Glomerular endothelial cell (primary cell): ENCODE data around the gene SYT1. TPM values are rescaled to one million over a fixed set of nuclear protein-coding genes. Genes with fewer than 3 reads are reported as not detected.

Experiments used
- DNase-seq: peaks from one replicate; pipeline ENCODE4 v3.0.0-alpha.2; 2011; ENCODE audit warnings: low read depth, low spot score; ENCODE audit errors: extremely low read depth
- total RNA-seq: library from RNA; depleted of rRNA; stranded (reverse); fragments of >200 nt; gene quantifications from 2 replicates; pipeline ENCODE4 v1.2.3, GENCODE V29; 2015

The SYT1 gene
- total RNA-seq, 1 donor from 2014 or later: 13.2 TPM

GRCh38 chr12:79378496-79378895, 513.9 kb downstream of the SYT1 start:
- no peak for DNase-seq

- DNase-seq: no peak
Observed at GRCh38 chr12:79380402-79380801, 515.8 kb downstream of the SYT1 start.

GRCh38 chr12:79381248-79382208, 517.0 kb downstream of the SYT1 start:
- DNase-seq: no peak

GRCh38 chr12:79384551-79384950, 520.0 kb downstream of the SYT1 start:
- DNase-seq: no peak

- DNase-seq: no peak
Observed at GRCh38 chr12:79388011-79388410, 523.4 kb downstream of the SYT1 start.

GRCh38 chr12:79393842-79394241, 529.3 kb downstream of the SYT1 start:
- no peak for DNase-seq

- DNase-seq: no peak
Observed at GRCh38 chr12:79397609-79398008, 533.0 kb downstream of the SYT1 start.

GRCh38 chr12:79400481-79400880, 535.9 kb downstream of the SYT1 start:
- no peak for DNase-seq

- DNase-seq: no peak
Observed at GRCh38 chr12:79402606-79403005, 538.0 kb downstream of the SYT1 start.

GRCh38 chr12:79406993-79407392, 542.4 kb downstream of the SYT1 start:
- no peak for DNase-seq

GRCh38 chr12:79407671-79408622, 543.4 kb downstream of the SYT1 start:
- DNase-seq: peak; percentile 79

GRCh38 chr12:79408689-79409088, 544.1 kb downstream of the SYT1 start:
- DNase-seq: no peak

- DNase-seq: no peak
Observed at GRCh38 chr12:79409562-79409961, 545.0 kb downstream of the SYT1 start.

- DNase-seq: no peak
Observed at GRCh38 chr12:79411791-79412190, 547.2 kb downstream of the SYT1 start.

GRCh38 chr12:79413796-79414195, 549.2 kb downstream of the SYT1 start:
- no peak for DNase-seq

- no peak for DNase-seq
Observed at GRCh38 chr12:79414252-79414651, 549.7 kb downstream of the SYT1 start.

GRCh38 chr12:79415321-79415720, 550.7 kb downstream of the SYT1 start:
- DNase-seq: no peak

GRCh38 chr12:79415746-79416435, 551.3 kb downstream of the SYT1 start:
- DNase-seq: no peak

GRCh38 chr12:79420146-79420618, 555.6 kb downstream of the SYT1 start:
- peak; percentile 93 for DNase-seq

- DNase-seq: no peak
Observed at GRCh38 chr12:79421236-79421740, 556.7 kb downstream of the SYT1 start.
